ENCODE measurements around the gene NADK.
"Not testable (repeated sequence)": the region's sequence is repeated elsewhere in the genome, so short reads cannot be mapped to it uniquely, and the experiment has no call there.

The NADK gene

DNA sequence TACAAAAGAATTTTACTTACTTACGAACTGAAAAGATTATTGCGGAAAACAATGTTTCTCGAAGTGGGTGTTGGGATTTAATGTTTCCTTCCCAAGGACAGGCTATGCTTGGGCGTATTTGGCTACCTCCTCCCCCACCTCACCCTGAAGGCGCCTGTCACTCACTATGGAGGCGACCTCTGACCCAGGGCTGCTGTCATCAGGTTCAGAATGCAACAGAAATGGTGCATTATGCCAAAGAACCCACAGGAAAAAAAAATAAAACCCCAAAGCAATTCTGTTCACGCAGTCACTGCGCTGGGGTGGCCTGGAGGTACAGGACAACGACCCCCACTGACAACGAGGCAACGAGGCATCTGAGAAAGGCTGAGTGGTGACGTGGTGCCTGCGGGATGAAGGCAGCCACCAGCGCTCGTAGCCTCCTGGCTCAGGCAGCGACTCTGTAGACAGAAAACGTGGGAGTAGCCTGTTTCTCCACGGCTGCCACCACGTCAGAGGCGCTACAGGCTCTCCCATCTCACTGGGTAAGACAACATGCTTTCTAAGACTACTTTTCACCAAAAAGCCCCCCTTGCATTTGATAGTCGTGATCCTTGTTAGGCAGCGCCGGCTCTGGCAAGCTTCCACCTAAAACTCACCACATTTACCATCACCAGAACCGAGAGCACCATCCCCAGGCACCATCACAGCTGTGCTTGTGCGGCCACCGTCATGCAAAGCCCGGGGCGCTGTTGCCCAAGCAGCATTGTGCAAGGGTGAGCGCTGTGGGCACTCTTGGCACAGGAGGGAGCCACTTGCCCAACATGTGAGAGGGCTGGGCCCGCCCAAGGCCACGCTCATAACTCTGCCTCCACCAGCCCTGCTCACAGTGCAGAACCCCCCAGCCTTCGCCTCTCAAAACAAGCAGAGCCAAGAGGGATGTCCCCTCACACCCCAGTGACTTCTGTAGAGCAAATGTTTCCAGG is 14.3 kb downstream of the NADK start:
- DNase-seq (ENCODE audit: low read depth) = no peak

DNA sequence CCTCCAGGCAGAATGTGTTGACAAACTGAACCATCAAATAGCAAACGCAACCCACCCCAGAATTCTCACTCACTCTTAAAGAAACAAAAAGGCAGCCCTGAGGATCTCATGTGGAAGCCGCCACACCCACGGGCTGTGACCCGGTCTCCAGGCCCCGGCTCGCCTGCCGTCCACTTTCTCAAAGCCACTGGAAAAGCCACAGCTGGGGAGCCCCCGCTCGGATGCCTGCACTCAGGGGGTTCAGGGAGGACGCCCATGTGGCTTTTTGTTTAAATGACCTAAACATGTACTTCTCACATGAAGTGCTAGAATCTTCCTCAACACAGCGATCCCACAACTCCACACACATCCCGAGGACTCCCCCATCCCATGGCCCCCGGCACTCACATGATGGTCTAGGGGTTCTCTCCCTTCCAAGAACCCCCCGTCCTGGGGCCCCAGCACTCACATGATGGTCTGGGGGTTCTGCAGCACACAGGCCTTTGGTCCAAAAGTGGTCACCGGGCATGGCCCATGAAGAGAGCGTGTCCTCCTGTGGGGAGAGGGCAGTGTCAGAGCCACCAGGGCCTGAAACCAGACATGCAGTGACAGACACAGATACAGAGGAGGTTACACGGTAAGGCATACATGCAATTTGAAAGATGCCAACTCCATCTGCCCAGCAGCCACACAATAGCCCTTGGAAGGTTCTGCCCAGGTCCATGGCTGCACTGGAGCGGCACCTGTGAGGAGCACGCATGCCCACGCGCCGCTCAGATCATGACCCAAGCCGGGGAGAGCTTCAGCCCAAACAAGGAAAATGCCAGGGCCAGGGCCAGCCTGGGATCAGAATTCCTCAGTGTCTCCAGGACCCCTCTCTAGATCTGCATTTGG is 16.5 kb downstream of the NADK start:
- DNase-seq (ENCODE audit: low read depth) = no peak

DNA sequence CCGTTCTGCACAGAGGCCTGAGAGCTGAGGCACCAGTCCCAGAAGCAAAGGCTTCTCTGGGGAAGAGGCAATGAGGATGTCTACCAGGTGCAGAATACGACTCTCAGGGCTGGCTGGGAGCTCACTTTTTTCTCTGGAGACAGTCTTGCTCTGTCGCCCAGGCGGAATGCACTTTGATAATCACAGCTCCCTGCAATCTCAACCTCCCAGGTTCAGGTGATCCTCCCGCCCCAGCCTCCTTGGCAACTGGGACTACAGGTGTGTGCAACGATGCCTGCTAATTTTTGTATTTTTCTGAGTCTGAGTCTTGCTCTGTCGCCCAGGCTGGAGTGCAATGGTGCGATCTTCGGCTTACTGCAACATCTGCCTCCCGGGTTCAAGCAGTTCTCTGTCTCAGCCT is 17.6 kb downstream of the NADK start:
- no peak for DNase-seq (ENCODE audit: low read depth)

DNA sequence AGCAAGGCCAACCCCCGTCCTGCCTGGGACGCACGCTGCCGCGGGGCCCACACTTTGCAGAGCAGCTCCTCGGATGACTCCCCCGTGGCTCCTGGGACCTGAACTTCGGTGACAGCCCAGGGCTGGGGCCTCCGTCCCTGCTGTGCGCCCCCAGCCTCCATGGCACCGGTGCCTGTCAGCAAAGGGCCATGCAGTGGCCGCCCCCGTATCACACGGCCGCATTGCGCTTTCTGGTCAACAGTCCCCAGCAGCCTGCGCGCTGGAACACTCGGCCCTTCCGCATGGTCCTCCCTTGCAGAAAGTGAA is 18.0 kb downstream of the NADK start:
- DNase-seq (ENCODE audit: low read depth) = no peak

DNA sequence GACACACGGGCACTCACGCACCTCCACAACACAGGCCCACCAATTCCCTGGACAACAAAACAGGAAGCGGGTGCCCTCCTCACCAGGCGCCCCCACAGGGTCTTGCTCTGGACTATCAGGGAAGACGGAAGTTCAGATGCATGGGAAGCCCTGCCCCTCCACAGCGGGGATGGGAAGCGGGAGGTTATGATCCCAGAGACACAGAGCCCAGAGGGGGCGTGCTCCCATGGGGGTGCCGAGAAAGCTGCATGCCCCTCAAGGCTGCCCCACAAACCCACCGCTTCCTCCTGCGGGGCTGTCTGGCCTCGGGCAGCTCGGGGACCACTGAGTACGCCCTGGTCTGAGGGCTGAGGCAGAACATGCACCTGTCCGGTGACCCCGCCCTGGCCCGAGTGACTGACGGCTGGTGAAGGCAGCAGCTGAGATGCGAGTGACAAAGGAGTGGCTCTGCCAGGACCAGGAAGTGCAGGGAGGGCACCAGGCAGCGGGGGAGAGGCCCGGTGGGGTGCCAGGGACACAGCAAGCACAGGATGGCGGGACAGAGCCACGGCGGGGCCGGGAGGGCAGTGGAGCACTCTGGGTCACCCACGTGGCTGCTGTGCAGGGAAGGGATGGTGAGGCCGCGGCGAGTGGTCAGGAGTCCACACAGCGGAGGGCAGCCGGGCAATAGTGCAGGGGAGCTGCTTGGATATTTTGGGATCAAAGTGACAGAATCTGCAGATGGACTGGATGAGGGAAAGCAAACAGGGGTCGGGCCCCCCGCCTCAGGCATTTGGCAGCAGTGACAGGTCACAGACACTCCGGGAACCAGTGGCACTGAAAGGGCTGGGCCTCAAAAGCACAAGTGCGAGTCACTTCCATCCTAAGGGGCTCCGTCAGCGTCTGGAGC is 18.6 kb downstream of the NADK start:
- no peak for DNase-seq (ENCODE audit: low read depth)

DNA sequence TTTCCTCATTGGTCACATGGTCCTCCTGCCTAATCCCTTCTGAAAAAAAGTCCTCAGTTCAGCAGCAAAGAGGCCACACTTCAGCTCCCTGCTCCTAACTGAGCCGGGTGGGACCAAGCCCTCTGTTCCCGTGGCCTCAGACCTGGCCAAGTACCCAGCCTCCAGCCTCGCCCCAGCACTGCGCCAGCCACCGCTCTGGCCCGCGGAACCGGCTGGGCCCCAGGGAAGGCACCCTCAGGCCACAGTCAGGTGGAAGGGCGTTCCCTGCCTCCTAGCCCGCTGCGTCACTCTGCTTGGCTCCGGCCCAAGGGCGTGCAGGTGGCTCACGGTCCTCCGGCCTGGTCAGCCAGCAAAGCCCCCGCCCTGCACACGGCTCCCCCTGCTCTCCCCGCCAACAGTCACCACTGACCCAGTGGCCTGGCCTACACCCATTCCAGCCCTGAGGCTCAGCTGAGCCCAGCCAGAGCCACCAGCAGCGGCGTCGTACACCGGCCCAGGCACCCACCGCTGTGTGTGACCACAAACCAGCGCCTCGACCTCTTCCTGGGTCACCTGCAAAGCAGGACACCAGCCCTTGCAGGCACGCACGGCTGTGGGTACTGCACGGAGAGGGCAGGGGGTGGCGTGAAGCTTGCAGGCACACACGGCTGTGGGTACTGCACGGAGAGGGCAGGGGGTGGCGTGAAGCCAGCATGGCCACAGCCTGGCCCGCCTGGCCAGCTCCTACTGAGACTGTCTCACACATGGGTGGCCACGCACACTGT is 19.4 kb downstream of the NADK start:
- no peak for DNase-seq (ENCODE audit: low read depth)

DNA sequence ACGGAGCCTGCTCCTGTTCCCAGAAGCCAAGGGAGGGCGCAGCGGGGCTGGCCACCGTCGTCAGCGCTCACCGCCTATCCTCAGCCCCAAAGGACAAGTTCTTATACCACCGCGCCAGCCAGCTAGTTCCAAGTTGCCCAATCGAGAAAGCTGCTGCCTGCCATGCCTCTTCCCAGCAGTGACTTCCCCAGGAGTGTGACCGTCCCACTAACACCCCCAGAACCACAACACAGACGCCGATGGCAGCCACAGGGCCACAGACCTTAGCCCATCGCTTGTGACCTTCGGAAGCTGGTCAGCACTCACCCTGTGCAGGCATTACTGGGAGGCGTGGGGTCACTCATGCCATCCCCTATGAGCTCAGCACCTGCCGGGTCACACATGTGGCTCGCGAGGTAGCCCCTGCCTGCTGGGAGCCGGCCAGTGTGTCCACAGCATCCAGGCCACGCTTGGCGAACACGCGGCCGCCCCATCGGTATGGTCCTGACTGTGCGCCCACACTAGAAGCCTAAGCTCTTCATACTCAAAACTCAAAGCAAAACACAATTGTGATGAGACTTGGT is 20.1 kb downstream of the NADK start:
- no peak for DNase-seq (ENCODE audit: low read depth)

DNA sequence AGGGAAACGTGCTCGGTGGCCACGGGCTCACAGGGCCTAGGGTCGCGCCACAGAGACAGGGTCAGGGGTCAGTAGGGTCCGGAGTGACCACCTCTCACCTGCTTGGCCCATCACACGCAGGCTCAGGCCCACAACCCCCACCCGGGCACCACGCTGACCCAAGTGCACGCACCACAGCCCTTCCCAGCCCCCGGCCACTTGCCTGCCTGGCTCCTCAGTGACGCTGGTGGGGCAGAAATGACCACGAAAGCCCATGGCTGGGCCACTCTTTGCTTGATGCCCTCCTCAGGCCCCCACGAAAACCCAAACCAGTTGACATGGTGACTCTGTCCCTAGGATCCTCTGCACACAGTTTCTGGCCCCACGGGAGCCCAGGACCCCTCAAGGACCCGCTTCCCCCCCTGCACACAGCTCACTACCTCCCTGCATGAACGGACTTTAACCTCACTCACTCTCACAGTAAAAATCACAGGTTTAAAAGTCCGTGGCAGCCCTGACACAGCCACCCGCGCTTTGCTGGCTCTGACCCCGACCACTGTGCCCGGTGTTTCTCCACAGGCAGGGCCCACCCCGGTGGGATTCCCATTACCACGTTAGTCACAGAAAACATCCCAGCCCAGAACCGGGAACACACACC is 20.7 kb downstream of the NADK start:
- DNase-seq (ENCODE audit: low read depth) = no peak

DNA sequence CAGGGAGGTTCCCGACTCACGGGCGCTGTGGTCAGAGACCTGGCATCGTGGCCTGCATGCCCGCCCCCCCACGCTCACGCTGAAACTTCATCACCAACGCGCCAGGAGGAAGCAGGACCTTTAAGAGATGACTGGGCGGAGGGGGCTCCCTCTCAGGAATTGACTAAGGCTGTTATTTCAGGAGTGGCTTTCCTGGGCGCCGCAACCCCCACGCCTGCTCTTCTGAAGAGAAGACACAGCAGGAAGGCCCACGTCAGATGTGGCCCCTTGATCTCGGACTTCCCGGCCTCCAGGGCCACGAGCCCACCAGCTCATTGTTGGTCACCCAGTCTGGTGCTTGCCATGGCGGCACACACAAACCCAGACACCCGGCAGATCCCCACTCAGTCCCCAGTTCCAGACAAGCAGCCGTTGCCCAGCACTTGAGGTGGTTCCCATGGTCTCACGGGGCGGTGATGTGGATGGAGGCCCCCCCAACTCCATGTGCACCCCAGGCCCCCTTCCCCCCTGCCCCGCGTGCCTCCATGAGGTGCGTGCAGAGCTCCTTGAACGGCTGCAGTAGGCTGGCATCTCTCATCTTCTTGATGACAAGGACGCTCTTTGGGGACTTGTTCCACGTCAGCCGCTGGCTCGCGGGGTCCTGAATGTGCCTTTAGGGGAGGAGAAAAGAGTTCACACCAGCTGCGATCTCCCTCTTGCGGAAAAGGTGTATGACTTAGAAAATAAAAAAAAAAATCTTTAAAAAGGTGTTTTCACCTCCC is 21.4 kb downstream of the NADK start:
- DNase-seq (ENCODE audit: low read depth) = no peak

DNA sequence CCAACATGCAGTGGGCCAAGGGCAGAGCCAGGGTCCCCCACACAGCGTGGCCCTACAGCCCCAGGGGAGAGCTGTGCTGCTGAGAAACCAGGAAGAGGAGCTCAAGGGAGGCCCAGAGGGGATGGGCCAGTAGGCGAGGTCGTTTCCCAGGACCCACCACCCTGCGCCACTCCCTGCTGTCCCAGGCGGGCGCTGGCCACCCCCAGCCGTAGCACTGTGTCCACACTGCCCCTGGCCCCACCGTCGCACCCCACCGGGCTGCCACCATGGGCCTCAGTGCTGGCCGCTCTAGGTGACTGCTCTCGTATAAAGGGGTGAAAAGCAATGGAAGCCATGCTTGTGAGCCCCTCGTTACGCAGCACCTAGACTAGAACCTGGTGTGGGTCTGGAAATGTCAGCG is 22.4 kb downstream of the NADK start:
- DNase-seq (ENCODE audit: low read depth) = no peak

DNA sequence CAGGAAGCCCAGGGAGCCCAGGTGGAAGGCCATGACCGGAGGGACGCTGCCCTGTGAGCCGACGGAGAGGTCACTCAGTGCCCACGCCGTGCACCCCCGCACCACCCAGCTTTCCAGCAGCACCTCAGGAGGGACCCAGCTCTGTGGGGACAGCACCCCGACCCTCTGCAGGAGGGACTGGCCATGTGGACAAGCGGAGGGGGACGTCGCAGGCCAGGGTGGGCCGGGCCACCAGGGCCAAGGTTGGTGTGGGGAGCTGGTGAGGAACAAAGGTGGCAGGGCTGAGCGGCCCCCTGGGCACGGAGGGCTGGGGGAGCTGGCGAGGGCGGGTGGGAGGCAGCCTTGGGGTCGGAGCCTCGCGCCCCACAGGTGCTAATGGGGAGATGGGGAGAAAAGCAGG is 22.8 kb downstream of the NADK start:
- DNase-seq (ENCODE audit: low read depth) = no peak

DNA sequence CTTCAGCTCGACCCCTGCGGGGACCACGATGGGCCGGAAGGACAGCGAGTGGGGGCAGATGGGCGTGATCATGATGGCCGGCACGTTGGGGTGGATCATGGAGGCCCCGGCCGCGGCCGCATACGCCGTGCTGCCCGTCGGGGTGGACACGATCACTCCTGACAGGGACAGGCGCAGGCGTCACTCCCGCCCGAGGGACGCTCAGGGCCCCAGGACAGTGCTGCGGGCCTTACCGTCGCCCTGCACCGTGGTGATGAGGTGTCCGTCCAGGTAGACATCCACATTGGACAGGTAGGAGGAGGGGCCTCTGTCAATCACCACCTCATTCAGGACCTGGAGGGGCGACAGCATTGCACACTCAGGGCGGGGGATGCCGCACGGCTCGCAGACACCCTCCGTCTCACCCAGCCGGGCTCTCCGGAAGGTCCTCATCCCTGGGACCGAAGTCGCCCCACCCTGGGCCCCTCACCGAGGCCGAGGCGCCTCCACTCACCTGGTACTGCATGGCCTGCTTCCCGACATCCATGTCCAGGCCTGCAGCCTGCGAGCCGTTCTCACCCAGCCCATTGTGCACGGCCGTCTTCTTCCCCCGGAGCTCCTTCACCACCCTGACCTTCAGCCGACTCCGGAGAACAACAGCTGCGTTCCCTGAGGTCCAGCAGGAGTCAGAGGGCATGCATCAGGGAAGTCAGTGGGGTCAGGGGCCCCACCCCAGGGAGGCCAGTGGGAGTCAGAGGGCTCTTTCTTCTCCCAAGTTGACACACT is 24.0 kb downstream of the NADK start:
- no peak for DNase-seq (ENCODE audit: low read depth)

DNA sequence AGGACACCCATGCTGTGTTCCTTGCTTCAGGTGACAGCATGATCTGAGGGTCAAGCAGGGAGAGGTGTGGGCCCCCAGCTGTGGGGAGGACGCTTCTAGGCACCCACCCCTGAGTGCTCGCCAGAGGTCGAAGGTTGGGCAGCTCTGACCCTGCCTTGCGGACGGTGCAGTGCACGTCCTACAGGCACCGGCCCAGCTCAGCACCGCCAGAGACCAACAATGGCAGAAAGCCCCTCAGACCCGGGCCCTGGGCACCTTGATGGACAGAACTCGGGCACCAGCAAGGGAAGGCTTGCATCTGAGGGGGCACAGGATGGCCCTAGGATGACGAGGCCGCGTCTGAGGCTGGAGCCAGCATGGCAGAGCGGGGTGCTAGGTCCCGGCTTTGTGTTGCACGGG is 24.7 kb downstream of the NADK start:
- DNase-seq (ENCODE audit: low read depth) = no peak

DNA sequence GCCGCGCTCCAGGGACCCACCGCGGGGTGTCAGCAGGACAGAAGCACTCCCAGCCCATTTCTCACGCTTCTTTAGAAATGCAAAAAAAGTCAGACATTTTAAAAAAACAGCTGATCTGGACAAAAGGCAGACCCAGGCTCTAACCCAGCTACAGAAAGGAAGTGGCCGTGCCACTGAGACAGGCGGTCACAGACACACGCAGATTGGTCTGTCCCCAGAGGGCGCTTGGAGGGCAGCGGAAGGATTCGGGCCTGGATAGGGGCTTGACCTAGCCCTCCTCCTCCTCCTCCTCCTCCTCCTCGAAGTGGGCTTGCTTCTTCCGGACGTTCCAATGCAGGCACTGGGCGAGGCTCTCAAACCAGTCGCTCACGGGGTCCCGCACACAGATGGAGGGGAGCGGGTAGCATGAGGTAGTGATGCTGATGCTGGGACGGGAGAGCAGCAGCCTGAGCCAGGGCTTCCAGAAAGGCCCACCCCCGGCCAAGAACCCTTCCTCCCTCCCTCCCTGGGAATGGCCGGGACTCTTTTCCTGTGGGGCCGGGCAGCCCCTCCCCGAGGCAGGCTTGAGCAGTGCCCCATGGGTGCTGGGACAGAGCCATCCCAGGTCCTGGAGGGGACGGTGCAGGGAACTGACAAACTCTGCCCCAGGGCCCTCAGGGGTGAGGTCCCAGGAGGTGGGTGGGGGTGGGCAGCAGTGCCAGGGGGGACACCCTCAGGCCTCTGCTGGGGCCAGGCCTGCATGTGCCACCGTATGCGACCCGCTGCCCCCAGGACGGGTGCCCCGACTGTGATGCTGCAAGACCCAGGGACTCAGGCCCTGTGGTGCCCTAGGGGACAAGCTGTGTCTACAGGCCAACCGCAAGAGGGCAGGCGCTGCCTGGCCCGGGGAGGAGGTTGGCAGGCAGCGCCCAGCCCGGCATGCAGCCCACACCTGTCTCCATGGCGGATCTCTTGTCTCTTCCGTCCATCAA is 25.3 kb downstream of the NADK start:
- no peak for DNase-seq (ENCODE audit: low read depth)

DNA sequence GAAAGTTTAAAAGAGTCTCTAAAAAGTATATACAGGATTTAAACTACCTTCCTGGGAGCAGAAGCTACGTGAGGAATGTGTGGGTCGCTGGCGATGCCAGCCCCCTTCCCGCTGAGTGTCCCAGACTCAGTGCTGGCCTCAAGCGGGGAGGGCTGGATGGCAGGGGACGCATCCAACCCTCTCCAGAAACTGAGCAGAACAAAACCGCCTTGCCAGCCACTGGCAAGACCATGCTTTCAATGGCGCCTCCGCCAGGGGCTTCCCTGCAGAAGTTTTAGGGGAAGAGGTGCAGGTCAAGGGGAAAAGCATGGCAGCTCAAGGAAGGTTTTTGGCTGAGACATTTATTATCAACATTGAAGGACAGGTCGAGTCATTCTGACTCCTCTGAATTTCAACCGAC is 26.1 kb downstream of the NADK start:
- DNase-seq (ENCODE audit: low read depth) = no peak

DNA sequence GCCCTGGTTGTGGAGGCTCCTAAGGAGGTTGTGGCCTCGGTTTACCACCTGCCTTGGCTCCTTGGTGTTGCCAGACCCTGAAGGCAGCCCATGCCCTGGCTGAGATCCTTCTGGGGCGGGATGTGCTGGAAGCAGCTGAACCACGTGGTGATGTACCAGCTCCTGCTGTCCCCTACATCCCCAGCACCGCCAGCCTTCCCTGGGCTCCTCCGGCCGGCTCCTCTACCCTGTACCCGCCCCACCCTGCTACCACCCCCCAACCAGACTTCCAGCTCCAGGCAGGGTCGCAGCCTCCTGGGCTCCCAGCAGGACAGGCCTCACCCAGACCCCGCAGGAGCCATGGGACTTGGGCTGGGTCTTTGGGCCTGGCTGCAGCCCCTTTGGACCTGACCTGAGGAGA is 28.3 kb downstream of the NADK start:
- not testable (repeated sequence) for DNase-seq (ENCODE audit: low read depth)

DNA sequence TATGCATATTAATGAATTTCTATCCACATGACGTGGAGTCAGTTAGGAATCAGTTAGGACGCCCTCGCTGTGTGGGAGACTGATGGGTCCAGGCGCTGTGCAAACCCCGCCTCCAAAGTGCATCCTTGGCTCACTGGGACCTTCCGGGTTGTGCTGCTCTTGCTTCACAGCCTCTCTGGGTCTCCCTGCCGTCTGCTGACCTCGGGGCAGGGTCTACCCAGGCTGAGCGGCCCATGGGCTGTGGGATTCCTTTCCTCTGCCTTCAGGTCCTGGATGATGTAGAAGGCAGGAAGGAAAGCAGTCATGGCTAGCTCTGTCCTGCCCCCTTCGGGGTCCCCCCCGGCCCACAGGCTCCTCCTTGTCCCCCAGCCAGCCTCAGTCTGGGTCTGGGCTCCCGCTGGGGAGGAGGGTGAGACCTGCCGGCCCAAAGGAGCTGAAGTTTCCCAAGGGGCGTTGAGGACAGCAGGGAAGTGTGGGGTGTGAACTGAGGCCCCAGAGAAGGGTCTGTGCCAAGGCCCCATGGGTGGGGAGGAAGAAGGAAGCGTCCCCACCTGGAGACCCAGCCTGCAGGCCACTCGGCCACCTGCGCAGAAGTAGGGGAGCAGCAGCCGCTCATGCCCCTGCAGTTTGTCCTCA is 29.5 kb downstream of the NADK start:
- DNase-seq (ENCODE audit: low read depth) = no peak

DNA sequence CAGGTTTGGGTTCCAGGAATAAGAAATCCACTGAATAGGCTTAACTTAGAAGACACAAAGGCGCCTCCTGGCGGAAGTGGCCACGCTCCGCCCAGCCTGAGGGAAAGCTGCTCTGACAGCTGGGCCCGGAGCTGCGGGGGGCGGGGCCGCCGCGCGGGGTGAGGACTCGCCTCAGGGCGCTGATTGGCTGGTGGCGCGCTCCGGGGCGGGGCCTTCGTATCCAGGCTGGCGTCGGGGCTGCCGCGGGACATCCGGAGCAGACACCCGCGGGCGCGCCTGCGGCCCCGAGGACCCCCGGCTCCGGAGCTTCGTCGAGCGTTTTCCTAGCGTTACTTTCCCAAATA is 31.7 kb downstream of the NADK start:
- not testable (repeated sequence) for DNase-seq (ENCODE audit: low read depth)

Data from stimulated activated CD8-positive, alpha-beta memory T cell treated with anti-CD3 and anti-CD28 coated beads, Interleukin-12 subunit alpha, Interleukin-12 subunit beta, amount 100 ng/mL, for 1 hour (primary cell).